Fibroblast of skin of scalp (primary cell): Measurements from ENCODE around the gene CCL17.

Source experiments
- DNase-seq: peaks from one replicate; pipeline ENCODE4 v3.0.0-alpha.2; 2013

CCL17 gene

GRCh38 chr16:57377080-57377841, 27.3 kb upstream of the CCL17 start:
- DNase-seq, result no peak

- no peak for DNase-seq
These were observed 25.0 kb upstream of the CCL17 start for GRCh38 chr16:57379579-57379978.

- peak; percentile 22 for DNase-seq
These were observed 23.7 kb upstream of the CCL17 start for GRCh38 chr16:57380671-57381462.

- DNase-seq, result no peak
These were observed 22.6 kb upstream of the CCL17 start for GRCh38 chr16:57381791-57382534.

GRCh38 chr16:57382535-57383275, 21.9 kb upstream of the CCL17 start:
- DNase-seq, result no peak

GRCh38 chr16:57383276-57384247, 21.0 kb upstream of the CCL17 start:
- peak; percentile 68 for DNase-seq

- DNase-seq, result no peak
These were observed 20.1 kb upstream of the CCL17 start for GRCh38 chr16:57384248-57385070.

- DNase-seq, result no peak
These were observed 19.5 kb upstream of the CCL17 start for GRCh38 chr16:57385083-57385482.

GRCh38 chr16:57386381-57386951, 18.1 kb upstream of the CCL17 start:
- peak; percentile 82 for DNase-seq

GRCh38 chr16:57387598-57388354, 16.8 kb upstream of the CCL17 start:
- no peak for DNase-seq

GRCh38 chr16:57388359-57389086, 16.0 kb upstream of the CCL17 start:
- DNase-seq, result no peak

- no peak for DNase-seq
These were observed 15.5 kb upstream of the CCL17 start for GRCh38 chr16:57389087-57389468.

- no peak for DNase-seq
These were observed 13.8 kb upstream of the CCL17 start for GRCh38 chr16:57390636-57391295.

GRCh38 chr16:57391300-57391699, 13.3 kb upstream of the CCL17 start:
- no peak for DNase-seq

GRCh38 chr16:57391708-57392107, 12.9 kb upstream of the CCL17 start:
- no peak for DNase-seq

- no peak for DNase-seq
These were observed 11.9 kb upstream of the CCL17 start for GRCh38 chr16:57392694-57393093.

- no peak for DNase-seq
These were observed 10.1 kb upstream of the CCL17 start for GRCh38 chr16:57394444-57394843.

- no peak for DNase-seq
These were observed 9.5 kb upstream of the CCL17 start for GRCh38 chr16:57395026-57395425.
